ENCODE results near the gene TMEM184C. TPM values are rescaled to one million over a fixed set of nuclear protein-coding genes. Genes with fewer than 3 reads are reported as not detected.

The TMEM184C gene
- total RNA-seq, 1 donor from 2014 or later, result 35.7 TPM

DNA sequence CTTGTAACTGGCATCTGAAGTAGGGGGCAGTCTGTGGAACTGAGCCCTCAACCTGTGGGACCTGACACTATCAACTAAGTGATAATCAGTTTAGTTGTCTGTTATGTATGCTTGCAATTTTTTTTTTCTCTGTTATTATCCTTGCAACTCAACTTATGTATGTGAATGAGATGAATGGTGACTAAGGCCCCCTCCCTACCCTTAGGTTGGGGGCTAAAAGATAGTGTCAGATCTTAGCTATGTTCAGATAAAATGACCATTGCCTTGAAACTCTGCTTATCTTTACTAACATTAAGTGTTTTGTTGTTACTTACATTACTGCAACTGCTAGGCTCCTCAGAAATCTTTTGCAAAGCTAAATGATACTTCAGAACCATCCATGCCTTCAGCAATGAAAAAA is 31.5 kb downstream of the TMEM184C start:
- no peak for DNase-seq (ENCODE audit: low spot score)

DNA sequence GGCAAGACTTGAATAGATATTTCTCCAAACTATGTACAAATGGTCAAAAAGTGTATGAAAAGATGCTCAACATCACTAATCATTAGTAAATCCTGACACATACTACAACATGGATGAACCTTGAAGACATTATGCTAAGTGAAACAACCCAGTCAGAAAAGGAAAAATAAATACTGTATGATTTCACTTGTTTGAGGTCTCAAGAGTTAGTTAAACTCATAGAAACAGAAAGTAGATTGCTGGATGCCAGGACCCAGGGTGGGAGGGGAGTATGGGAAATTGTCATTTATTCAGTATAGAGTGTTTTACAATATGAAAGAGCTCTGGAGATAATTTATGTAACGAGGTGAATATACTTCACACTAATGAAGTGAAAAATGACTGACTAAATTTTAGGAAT is 34.4 kb downstream of the TMEM184C start:
- Histone ChIP-seq H3K9ac (no peak overlapping the region), H3K4me3 (no peak overlapping the region), H3F3A (ENCODE audit: low read depth) (no peaks in the 10 kb centered on the region), H3K4me2 (no peak overlapping the region), H2AFZ (replicated peaks) (no peak overlapping the region), H3K27ac (no peak overlapping the region), H4K20me1 (ENCODE audit: low read depth) (no peaks in the 10 kb centered on the region), H3K9me3 (ENCODE audit: low read depth) (no peaks in the 10 kb centered on the region), H3K27me3 (no peaks in the 10 kb centered on the region), H3K36me3 (no peaks in the 10 kb centered on the region), H3K79me2 (ENCODE audit: low read depth) (peaks cover 24% of the 10 kb centered on the region), H3K4me1 (no peaks in the 10 kb centered on the region)
- H3K4me3 Mint-ChIP-seq, result no peak overlapping the region
- TF ChIP-seq EZH2 (IDR thresholded peaks at IDR 0.05), result no peak
- no peak for TF ChIP-seq EZH2phosphoT487 (IDR thresholded peaks at IDR 0.05)
- TF ChIP-seq, protein P1, sequence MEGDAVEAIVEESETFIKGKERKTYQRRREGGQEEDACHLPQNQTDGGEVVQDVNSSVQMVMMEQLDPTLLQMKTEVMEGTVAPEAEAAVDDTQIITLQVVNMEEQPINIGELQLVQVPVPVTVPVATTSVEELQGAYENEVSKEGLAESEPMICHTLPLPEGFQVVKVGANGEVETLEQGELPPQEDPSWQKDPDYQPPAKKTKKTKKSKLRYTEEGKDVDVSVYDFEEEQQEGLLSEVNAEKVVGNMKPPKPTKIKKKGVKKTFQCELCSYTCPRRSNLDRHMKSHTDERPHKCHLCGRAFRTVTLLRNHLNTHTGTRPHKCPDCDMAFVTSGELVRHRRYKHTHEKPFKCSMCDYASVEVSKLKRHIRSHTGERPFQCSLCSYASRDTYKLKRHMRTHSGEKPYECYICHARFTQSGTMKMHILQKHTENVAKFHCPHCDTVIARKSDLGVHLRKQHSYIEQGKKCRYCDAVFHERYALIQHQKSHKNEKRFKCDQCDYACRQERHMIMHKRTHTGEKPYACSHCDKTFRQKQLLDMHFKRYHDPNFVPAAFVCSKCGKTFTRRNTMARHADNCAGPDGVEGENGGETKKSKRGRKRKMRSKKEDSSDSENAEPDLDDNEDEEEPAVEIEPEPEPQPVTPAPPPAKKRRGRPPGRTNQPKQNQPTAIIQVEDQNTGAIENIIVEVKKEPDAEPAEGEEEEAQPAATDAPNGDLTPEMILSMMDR (IDR thresholded peaks at IDR 0.05), result no peak
- H3K9me3 Mint-ChIP-seq, result no peaks in the 10 kb centered on the region
- H3K27me3 Mint-ChIP-seq (ENCODE audit: insufficient read depth, low read depth), result peaks cover 2% of the 10 kb centered on the region
- H3K36me3 Mint-ChIP-seq, result peaks cover 35% of the 10 kb centered on the region
- no peak overlapping the region for H3K27ac Mint-ChIP-seq
- no peaks in the 10 kb centered on the region for H3K4me1 Mint-ChIP-seq
- no peak for DNase-seq (ENCODE audit: low spot score)

More for the DNA sequence above, 31.5 kb downstream of the TMEM184C start:
- Mint-ChIP-seq H3K27ac (no peak overlapping the region), H3K36me3 (peaks cover 30% of the 10 kb centered on the region), H3K4me1 (no peaks in the 10 kb centered on the region), H3K27me3 (ENCODE audit: insufficient read depth, low read depth) (peaks cover 2% of the 10 kb centered on the region), H3K9me3 (no peaks in the 10 kb centered on the region), H3K4me3 (no peak overlapping the region)
- H3K9me3 ChIP-seq (ENCODE audit: low read depth), result no peaks in the 10 kb centered on the region
- H3F3A ChIP-seq (ENCODE audit: low read depth), result no peaks in the 10 kb centered on the region
- H3K4me2 ChIP-seq, result no peak overlapping the region
- H3K36me3 ChIP-seq, result no peaks in the 10 kb centered on the region
- no peak overlapping the region for H2AFZ ChIP-seq (replicated peaks)
- H3K79me2 ChIP-seq (ENCODE audit: low read depth), result peaks cover 35% of the 10 kb centered on the region
- H4K20me1 ChIP-seq (ENCODE audit: low read depth), result peaks cover 2% of the 10 kb centered on the region
- H3K4me1 ChIP-seq, result no peaks in the 10 kb centered on the region
- no peak overlapping the region for H3K4me3 ChIP-seq
- no peak overlapping the region for H3K9ac ChIP-seq
- H3K27me3 ChIP-seq, result no peaks in the 10 kb centered on the region
- H3K27ac ChIP-seq, result no peak overlapping the region
- TF ChIP-seq EZH2phosphoT487 (IDR thresholded peaks at IDR 0.05), result no peak
- TF ChIP-seq, protein P1 (IDR thresholded peaks at IDR 0.05), result no peak
- TF ChIP-seq EZH2 (IDR thresholded peaks at IDR 0.05), result no peak

DNA sequence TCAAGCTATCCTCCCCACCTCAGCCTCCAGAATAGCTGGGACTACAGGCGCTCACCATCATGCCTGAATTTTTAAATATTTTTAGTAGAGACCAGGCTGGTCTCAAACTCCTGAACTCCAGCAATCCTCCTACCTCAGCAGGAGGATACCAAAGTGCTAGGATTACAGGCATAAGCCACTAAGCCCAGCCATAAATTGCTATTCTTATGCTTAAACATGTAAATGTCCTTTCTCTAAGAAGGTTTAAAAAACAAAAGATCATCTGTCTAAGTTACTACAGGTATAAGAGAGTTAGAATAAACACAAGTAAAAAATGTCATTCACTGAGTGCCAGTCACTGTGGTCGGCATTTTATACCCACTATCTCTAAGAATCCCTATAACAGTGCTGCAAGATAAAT is 38.4 kb downstream of the TMEM184C start:
- Histone ChIP-seq H2AFZ (replicated peaks) (no peak overlapping the region), H3K4me1 (no peaks in the 10 kb centered on the region), H4K20me1 (ENCODE audit: low read depth) (no peaks in the 10 kb centered on the region), H3K27me3 (no peaks in the 10 kb centered on the region), H3K4me3 (no peak overlapping the region), H3K9me3 (ENCODE audit: low read depth) (no peaks in the 10 kb centered on the region), H3K79me2 (ENCODE audit: low read depth) (peaks cover 9% of the 10 kb centered on the region), H3K4me2 (no peak overlapping the region), H3K36me3 (peaks cover 6% of the 10 kb centered on the region), H3K27ac (no peak overlapping the region), H3F3A (ENCODE audit: low read depth) (no peaks in the 10 kb centered on the region), H3K9ac (no peak overlapping the region)
- peaks cover 18% of the 10 kb centered on the region for H3K36me3 Mint-ChIP-seq
- H3K27ac Mint-ChIP-seq, result no peak overlapping the region
- no peaks in the 10 kb centered on the region for H3K9me3 Mint-ChIP-seq
- DNase-seq (ENCODE audit: low spot score), result no peak
- no peak overlapping the region for H3K4me3 Mint-ChIP-seq
- no peaks in the 10 kb centered on the region for H3K4me1 Mint-ChIP-seq
- no peaks in the 10 kb centered on the region for H3K27me3 Mint-ChIP-seq (ENCODE audit: insufficient read depth, low read depth)
- TF ChIP-seq, protein P1 (IDR thresholded peaks at IDR 0.05), result no peak
- TF ChIP-seq EZH2phosphoT487 (IDR thresholded peaks at IDR 0.05), result no peak
- no peak for TF ChIP-seq EZH2 (IDR thresholded peaks at IDR 0.05)
